Stimulated activated CD4-positive, alpha-beta T cell treated with anti-CD3 and anti-CD28 coated beads, Interleukin-4, amount 100 ng/mL, for 1 hour (primary cell): ENCODE results near the gene ZC3H7B.
"Not testable (repeated sequence)": the region's sequence is repeated elsewhere in the genome, so short reads cannot be mapped to it uniquely, and the experiment has no call there.

Experiments
- DNase-seq: peaks from one replicate; pipeline ENCODE4 v3.0.0-alpha.2; 2020

ZC3H7B gene, protein sequence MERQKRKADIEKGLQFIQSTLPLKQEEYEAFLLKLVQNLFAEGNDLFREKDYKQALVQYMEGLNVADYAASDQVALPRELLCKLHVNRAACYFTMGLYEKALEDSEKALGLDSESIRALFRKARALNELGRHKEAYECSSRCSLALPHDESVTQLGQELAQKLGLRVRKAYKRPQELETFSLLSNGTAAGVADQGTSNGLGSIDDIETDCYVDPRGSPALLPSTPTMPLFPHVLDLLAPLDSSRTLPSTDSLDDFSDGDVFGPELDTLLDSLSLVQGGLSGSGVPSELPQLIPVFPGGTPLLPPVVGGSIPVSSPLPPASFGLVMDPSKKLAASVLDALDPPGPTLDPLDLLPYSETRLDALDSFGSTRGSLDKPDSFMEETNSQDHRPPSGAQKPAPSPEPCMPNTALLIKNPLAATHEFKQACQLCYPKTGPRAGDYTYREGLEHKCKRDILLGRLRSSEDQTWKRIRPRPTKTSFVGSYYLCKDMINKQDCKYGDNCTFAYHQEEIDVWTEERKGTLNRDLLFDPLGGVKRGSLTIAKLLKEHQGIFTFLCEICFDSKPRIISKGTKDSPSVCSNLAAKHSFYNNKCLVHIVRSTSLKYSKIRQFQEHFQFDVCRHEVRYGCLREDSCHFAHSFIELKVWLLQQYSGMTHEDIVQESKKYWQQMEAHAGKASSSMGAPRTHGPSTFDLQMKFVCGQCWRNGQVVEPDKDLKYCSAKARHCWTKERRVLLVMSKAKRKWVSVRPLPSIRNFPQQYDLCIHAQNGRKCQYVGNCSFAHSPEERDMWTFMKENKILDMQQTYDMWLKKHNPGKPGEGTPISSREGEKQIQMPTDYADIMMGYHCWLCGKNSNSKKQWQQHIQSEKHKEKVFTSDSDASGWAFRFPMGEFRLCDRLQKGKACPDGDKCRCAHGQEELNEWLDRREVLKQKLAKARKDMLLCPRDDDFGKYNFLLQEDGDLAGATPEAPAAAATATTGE

DNA sequence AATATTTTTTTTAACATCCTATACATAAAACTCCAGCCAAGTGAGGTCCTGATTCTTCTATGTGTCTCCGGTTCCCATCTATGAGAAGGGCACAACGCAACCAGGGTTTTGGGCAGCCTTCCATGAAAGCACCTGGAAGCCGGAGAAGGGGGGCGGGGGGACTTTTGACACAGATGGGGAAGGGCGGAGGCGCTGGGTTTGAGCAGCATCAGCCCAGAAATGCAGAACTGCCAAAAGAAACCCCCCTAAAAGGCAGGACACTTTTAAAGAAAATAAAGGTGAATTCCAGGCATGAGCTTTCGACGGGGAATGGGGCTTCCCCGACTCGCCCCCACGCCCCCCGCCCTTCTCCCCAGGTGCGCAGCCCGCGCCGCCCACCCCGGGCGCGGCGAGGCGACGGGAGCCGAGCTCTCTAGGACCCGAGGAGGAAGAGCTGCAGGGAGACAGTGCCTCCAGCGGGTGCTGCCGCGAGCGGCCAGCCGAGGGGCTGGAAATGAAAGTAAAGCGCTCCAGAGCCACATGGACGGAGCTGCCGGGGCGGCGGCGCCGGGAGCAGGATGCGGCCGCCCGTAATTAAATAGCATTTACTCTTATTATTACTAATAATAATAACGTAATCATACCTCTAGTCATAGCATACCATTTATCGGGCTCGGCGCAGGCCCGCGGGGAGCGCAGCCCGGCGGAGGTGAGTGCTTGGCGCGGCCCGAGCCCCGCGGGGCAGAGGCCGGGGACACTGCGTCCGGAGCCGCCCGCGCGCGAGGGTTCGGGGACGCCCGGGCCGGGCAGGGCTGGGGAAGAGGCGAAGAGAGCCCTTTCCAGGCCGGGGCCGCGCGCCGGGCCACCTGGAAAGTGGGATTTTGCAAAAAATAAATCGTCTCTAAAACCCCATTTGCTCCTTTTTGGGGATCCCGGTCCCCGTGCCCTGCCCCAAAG lies at the start of gene ZC3H7B:
TSS of gene ZC3H7B (plus strand) at position 441 of the 936 bp plus-strand sequence. CDS start 19,136 bp downstream, outside the sequence.
- peak; percentile 86 for DNase-seq

GRCh38 chr22:41252365-41252764 lies 49.0 kb upstream of the ZC3H7B start:
- DNase-seq = no peak

GRCh38 chr22:41254230-41254629 lies 47.1 kb upstream of the ZC3H7B start:
- DNase-seq = no peak

DNA sequence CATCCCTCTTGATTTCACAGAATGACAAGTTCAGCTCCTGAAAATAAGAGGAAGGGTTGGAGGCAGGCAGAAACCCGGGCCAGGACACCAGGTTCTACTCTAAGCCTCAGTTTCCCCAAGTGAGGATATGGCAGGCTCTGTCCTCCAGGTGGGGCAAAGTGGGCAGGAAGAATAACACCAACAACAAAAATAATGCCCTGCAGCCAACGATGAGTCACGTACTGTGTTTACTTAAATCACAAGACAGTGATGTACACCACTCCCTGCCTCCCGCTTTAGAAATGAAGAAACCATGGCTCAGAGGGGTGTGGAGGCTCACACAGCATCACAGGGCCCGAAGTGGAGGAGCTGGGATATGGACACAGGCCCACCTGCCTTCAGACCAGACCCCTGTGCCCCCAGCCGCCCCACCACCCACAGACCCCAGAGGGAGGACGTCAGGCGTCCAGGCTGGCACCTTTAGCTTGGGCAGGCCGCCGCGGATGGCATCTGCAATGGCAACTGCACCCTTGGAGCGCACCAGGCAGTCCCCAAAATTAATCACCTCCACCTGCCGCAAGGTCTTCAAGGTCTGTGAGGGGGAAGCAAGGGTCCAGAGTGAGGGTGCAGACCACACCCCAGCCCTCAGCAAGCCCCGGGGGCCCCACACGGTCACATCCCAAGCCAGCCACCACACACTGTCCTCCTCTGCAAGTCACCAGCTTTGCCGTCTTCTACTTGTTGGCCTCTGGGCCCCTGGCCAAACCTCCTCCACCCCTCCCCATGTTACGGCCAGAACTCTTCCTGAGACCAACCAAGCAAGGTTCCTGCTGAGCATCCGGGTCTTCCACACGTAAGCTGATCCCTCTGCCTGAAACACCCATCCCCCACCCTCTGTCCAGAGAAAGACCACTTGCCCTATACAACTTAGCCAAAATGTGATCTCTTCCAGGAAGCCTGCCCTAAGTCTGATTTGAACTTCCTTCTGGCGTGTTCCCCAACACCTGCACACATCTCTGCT lies 44.8 kb upstream of the ZC3H7B start:
- no peak for DNase-seq

GRCh38 chr22:41257696-41258095 lies 43.6 kb upstream of the ZC3H7B start:
- DNase-seq = no peak

DNA sequence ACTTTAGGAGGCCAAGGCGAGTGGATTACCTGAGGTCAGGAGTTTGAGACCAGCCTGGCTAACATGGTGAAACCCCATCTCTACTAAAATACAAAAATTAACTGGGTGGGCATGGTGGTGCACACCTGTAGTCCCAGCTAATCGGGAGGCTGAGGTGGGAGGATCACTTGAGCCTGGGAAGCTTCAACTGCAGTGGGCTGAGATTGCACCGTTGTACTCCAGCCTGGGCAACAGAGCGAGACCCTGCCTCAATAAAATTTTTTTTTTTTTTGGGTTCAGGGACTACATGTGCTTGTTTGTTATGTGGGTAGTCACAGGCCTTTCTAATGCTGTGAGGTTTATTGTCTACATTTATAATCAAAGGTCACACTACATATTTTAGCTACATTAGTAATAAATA lies 41.6 kb upstream of the ZC3H7B start:
- not testable (repeated sequence) for DNase-seq

- DNase-seq = no peak
These were observed 40.5 kb upstream of the ZC3H7B start for GRCh38 chr22:41260871-41261270.

GRCh38 chr22:41261541-41262249 lies 39.6 kb upstream of the ZC3H7B start:
- DNase-seq = no peak

DNA sequence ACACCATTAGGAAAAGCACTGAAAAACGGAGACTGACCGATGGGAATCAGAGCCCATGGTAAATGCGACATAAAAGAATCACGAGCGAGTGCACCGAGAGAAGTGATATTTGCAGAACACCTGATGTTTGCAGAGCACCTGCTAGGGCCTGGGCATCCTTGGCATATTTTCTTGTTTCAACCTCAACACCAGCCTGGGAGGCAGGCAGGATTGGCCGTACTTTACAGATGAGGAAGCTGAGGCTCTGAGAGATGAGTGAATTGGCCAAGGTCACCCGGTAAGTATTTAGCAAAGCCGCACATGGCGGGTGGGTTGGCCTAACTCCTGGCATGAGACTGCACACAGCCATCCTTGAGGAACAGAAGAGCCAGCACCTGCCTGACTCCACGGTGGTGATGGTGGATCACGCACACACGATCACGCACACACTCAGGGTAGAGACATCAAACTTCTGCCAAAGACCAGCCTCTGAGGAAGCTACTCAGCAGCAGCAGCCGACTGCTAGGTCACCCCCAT lies 39.0 kb upstream of the ZC3H7B start:
- no peak for DNase-seq

GRCh38 chr22:41263704-41264103 lies 37.6 kb upstream of the ZC3H7B start:
- DNase-seq = no peak

DNA sequence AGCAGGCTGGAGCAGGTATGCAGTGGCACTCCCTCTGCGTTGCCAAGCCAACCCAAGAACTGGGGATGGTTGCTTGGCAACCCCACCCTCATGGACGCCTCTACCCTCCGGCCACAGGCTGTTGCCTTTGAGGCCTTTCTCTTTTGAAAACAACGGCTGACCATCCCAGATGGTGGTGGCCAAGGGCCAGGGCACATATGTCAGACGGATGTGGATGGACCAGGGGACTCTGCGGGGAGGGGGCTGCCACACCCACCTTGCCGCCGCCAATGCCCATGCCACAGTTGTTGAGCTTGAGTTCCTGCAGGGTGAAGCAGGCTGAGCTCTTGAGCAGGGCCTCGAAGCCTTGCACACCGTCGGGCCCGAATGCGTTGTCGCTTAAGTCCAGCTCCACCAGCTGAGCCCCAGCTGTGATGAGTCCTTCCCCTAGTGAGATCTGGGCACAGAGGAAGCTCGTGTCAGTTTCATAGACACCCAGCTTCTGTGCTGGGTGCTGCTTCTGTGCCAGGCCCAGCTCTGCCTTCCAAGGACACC lies 36.9 kb upstream of the ZC3H7B start:
- no peak for DNase-seq

- no peak for DNase-seq
These were observed 33.4 kb upstream of the ZC3H7B start for GRCh38 chr22:41267958-41268357.

DNA sequence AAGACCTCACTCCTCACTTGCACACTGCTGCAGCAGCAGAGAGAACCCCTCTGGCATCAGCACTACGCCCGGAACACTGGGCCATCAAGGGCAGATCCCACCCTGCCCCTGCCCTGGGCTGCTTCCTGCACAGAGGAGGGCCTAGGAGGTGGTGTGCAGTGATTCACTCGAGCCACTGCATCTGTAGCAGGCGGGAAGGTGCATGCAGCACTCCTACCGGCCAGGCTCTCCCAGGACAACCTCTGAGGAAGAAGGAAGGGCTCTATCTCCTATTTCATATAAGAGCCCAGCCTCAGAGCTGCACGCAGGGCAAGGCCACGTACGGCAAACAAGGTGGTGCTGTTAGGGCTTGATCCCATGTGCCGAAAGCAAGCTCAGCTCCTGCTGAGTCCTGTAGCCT lies 29.5 kb upstream of the ZC3H7B start:
- no peak for DNase-seq

- DNase-seq = no peak
These were observed 28.2 kb upstream of the ZC3H7B start for GRCh38 chr22:41273128-41273527.

GRCh38 chr22:41274856-41275255 lies 26.5 kb upstream of the ZC3H7B start:
- no peak for DNase-seq

DNA sequence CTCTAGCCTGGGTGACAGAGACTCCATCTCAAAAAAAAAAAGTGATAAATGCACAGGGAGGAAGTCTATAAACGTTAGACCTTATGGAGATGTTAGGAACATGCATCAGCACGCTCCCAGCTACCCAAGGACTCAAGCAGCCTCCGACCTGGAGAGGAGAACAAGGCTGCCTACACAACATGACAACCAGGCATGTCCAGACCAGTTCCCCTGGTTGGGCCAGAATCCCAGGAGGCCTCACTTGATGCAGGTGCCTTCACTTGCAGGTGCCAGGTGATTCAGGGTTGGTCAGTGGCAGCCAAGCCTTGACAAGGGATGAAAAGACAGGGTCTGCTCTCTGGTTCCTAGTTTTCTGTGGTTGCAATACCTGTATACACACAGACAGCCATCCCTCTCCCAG lies 21.3 kb upstream of the ZC3H7B start:
- DNase-seq = no peak

DNA sequence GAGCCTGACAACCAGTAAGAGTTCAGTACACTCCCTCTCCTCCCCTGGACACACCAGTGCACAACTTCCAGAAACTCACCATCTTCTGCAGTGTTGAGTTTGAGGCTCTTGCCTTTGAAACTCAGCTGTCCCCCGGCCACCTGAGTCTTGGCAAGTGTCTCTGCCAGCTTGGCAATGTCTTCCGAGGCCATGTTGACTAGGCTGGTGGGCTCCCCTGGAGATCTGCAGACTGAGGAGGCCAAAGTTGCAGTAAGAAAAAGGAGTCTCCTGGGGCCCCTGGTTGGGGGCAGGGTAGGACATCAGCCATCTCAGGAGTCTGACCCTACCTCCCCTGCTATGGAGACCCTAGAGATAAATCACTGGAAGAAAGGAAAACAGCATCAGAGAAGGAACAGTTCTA lies 20.5 kb upstream of the ZC3H7B start:
- no peak for DNase-seq

DNA sequence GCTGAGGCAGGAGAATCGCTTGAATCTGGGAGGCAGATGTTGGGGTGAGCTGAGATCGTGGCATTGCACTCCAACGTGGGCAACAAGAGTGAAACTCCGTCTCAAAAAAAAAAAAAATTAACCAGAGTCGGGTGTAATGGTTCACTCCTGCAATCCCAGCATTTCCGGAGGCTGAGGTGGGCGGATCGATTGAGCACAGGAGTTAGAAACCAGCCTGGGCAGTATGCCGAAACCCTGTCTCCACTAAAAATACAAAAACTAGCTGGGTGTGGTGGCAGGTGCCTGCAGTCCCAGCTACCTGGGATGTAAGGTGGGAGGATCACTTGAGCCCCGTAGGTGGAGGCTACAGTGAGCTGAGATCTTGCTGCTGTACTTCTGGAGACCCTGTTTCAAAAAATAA lies 16.9 kb upstream of the ZC3H7B start:
- no peak for DNase-seq

- peak; percentile 87 for DNase-seq
These were observed 15.9 kb upstream of the ZC3H7B start for GRCh38 chr22:41285441-41285819.
